ENCODE measurements around the gene ATP5F1A. TPM values are rescaled to one million over a fixed set of nuclear protein-coding genes. Genes with fewer than 3 reads are reported as not detected.

The ATP5F1A gene
- total RNA-seq, 1 experiment from 2014 or later = 298 TPM

- no TSS peak for BruUV-seq (replicated peaks)
- H3K27me3 ChIP-seq (ENCODE audit: control insufficient read depth, insufficient read depth, low read length) = no peaks in the 10 kb centered on the region
- in situ Hi-C loops (cut with HindIII; ENCODE audit: low pct_unique_long_range_greater_than_20kb, low sequenced_read_pairs) (no loop called here), intact Hi-C loops (cut with micrococcal nuclease; ENCODE audit: unreplicated experiment) (loop anchor here (10.0 kb wide), 1 partner anchor 515 kb away; the partner anchor contains the start of gene LOXHD1)
- H3K9me3 ChIP-seq (ENCODE audit: control insufficient read depth, insufficient read depth, low read depth, low read length) = no peaks in the 10 kb centered on the region
- ATAC-seq (no peak), DNase-seq (ENCODE audit: low read depth, low spot score) (no peak)
- no peak for TF ChIP-seq SIN3A (IDR thresholded peaks at IDR 0.05; ENCODE audit: borderline replicate concordance, insufficient read depth, low read depth, low read length)
- no peak for TF ChIP-seq REST (IDR thresholded peaks at IDR 0.05; ENCODE audit: insufficient read depth in 1 of 2, low read depth in 2 of 2, low read length in 1 of 2)
- no peak for TF ChIP-seq POLR2AphosphoS5 (IDR thresholded peaks at IDR 0.05; ENCODE audit: low read depth, low read length)
- TF ChIP-seq TCF7L2 (IDR thresholded peaks at IDR 0.05; ENCODE audit: low read depth, low read length) = no peak
- POLR2A ChIA-PET = no interaction called here
- H3K36me3 ChIP-seq (ENCODE audit: control insufficient read depth, insufficient read depth, low read length) = no peaks in the 10 kb centered on the region
- H3K27ac ChIP-seq (ENCODE audit: low read length) = no peak overlapping the region
- no peak overlapping the region for H3K4me3 ChIP-seq (ENCODE audit: low read depth in 2 of 2, low read length in 2 of 2)
- CTCF ChIA-PET = no interaction called here
- H3K4me1 ChIP-seq (ENCODE audit: control insufficient read depth, insufficient read depth, low read length) = no peaks in the 10 kb centered on the region
These were observed 42.1 kb upstream of the ATP5F1A start for GRCh38 chr18:46140173-46140572.

DNA sequence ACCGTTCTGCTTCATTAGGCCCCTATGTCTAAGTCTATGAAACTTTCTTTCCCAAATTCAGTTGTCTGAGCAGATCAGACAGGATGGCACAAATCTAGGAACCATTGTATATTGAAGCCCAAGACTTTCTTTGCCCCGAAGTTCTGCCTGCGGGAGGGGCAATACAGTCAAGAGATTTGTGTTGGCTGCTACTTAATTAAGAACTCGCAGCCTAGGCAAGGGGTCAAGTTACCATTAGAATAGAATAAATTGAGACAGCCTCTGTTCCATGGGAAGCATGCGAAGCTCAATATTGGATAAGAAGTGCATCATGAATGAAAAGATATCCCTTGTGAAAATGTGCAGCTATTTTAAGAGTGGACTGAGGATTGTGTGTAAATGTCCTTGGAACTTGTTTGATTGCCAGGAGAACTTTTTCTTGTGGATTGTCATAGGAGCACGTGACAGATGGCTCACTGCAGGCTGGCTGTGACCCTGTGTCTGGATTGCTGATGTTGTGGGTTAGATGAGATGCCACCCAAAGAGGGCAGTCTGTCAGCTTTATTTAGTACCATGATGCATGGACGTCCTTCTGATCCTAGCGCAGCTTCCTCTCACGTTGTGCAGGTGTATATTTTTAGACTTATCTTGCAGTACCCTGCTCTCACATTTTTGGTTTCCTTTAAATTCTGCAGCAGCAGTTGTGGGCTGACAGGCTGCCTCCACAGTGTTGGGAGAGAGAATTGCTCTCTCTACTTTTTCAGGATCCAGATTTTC is 37.0 kb upstream of the ATP5F1A start:
- no peaks in the 10 kb centered on the region for H3K36me3 ChIP-seq (ENCODE audit: control insufficient read depth, insufficient read depth, low read length)
- CTCF ChIA-PET = interaction anchor here (0.5 kb wide), 1 partner anchor 519 kb away, joined by 3 read pairs; no protein-coding TSS in a partner anchor
- H3K27me3 ChIP-seq (ENCODE audit: control insufficient read depth, insufficient read depth, low read length) = no peaks in the 10 kb centered on the region
- DNase-seq (ENCODE audit: low read depth, low spot score) (no peak), ATAC-seq (no peak)
- POLR2A ChIA-PET = no interaction called here
- H3K9me3 ChIP-seq (ENCODE audit: control insufficient read depth, insufficient read depth, low read depth, low read length) = no peaks in the 10 kb centered on the region
- H3K4me1 ChIP-seq (ENCODE audit: control insufficient read depth, insufficient read depth, low read length) = no peaks in the 10 kb centered on the region
- H3K4me3 ChIP-seq (ENCODE audit: low read depth in 2 of 2, low read length in 2 of 2) = no peak overlapping the region
- H3K27ac ChIP-seq (ENCODE audit: low read length) = no peak overlapping the region
- intact Hi-C loops (cut with micrococcal nuclease; ENCODE audit: unreplicated experiment) = no loop called here
- in situ Hi-C loops (cut with HindIII; ENCODE audit: low pct_unique_long_range_greater_than_20kb, low sequenced_read_pairs) = no loop called here
- TF ChIP-seq POLR2AphosphoS5 (IDR thresholded peaks at IDR 0.05; ENCODE audit: low read depth, low read length) = no peak
- no peak for TF ChIP-seq REST (IDR thresholded peaks at IDR 0.05; ENCODE audit: insufficient read depth in 1 of 2, low read depth in 2 of 2, low read length in 1 of 2)
- no peak for TF ChIP-seq SIN3A (IDR thresholded peaks at IDR 0.05; ENCODE audit: borderline replicate concordance, insufficient read depth, low read depth, low read length)
- TF ChIP-seq CTCF (IDR thresholded peaks at IDR 0.05) = no peak
- no peak for TF ChIP-seq TCF7L2 (IDR thresholded peaks at IDR 0.05; ENCODE audit: low read depth, low read length)
- no TSS peak for BruUV-seq (replicated peaks)

Data from Panc1 (cell line).